Endothelial cell of umbilical vein (primary cell): ENCODE results near the gene SUCLG1. TPM values are rescaled to one million over a fixed set of nuclear protein-coding genes. Genes with fewer than 3 reads are reported as not detected.

ENCODE experiments used
- BruUV-seq: library from RNA; stranded (reverse); fragments of 400-500 nt; replicated peaks from 2 replicates; lab custom pipeline; 2021; lab: Mats Ljungman, UMichigan
- CTCF ChIA-PET: fragments of 300-600, 350-600 bp; sonication (Branson Sonifier 250); formaldehyde crosslinking; loops from one replicate; lab custom pipeline; 2021; ENCODE audit warnings: antibody characterized with exemption, inconsistent platforms; lab: Charles Lee
- POLR2A ChIA-PET: fragments of 300-600, 350-600 bp; sonication (Branson Sonifier 250); formaldehyde crosslinking; loops from one replicate; lab custom pipeline; 2021; ENCODE audit warnings: antibody characterized with exemption, inconsistent platforms; lab: Charles Lee
- DNase-seq: peaks from one replicate; pipeline ENCODE4 v3.0.0-alpha.2; 2011; ENCODE audit warnings: low read depth, low spot score
- FAIRE-seq: peaks from 2 replicates; lab custom pipeline; 2011; peaks lifted over from hg19 to GRCh38; lab: Jason Lieb, UNC
- H2AFZ ChIP-seq: 2 replicates; pipeline ENCODE4 v1.6.0; 2012; ENCODE audit warnings: low read depth, low read length, control low read depth, inconsistent platforms
- H3K27ac ChIP-seq: 2 replicates; pipeline ENCODE4 v1.5.1; 2011; ENCODE audit warnings: low read depth, mild to moderate bottlenecking, control low read depth, low read length, moderate library complexity; ENCODE audit not compliant: insufficient read depth
- H3K27me3 ChIP-seq, 2 experiments: 2 replicates each; pipeline versions ENCODE4 v1.6.0 to v1.6.1; 2011; ENCODE audit warnings: low read length in 2 of 2, mixed read lengths in 1 of 2; ENCODE audit not compliant: control insufficient read depth in 2 of 2, insufficient read depth in 2 of 2
- H3K36me3 ChIP-seq, 2 experiments: 2 replicates in 1 of 2; 3 replicates in 1 of 2; pipeline ENCODE4 v1.5.1; 2011; ENCODE audit warnings: low read length in 2 of 2, mild to moderate bottlenecking in 1 of 2, moderate library complexity in 1 of 2; ENCODE audit not compliant: control insufficient read depth in 2 of 2, insufficient read depth in 2 of 2; ENCODE audit errors: extremely low read depth in 1 of 2
- H3K4me1 ChIP-seq: 3 replicates; pipeline ENCODE4 v1.5.1; 2011; ENCODE audit warnings: mild to moderate bottlenecking, low read length; ENCODE audit not compliant: control insufficient read depth, insufficient read depth; ENCODE audit errors: extremely low read depth
- H3K4me2 ChIP-seq: 2 replicates; pipeline ENCODE4 v1.6.1; 2011; ENCODE audit warnings: low read length, control low read depth, mixed read lengths; ENCODE audit not compliant: insufficient read depth
- H3K4me3 ChIP-seq, 3 experiments: fragments of 200-600 bp in 1 of 3; sonication (generic), shearing (Covaris generic) in 1 of 3; replicated peaks in 1 of 3; 2 replicates each; pipeline ENCODE4 v1.5.1; 2011 to 2016; ENCODE audit warnings: control low read depth in 3 of 3, low read length in 3 of 3, mild to moderate bottlenecking in 2 of 3, inconsistent platforms in 1 of 3, low read depth in 1 of 3, moderate library complexity in 1 of 3; ENCODE audit not compliant: insufficient read depth in 1 of 3
- H3K79me2 ChIP-seq: 2 replicates; pipeline ENCODE4 v1.6.0; 2012; ENCODE audit warnings: low read length, inconsistent platforms; ENCODE audit not compliant: control insufficient read depth, insufficient read depth
- H3K9ac ChIP-seq: replicated peaks from 2 replicates; pipeline ENCODE3; 2011; ENCODE audit warnings: low read length, control low read depth; ENCODE audit not compliant: insufficient read depth; ENCODE audit errors: extremely low read depth
- H3K9me1 ChIP-seq: replicated peaks from 3 replicates; pipeline ENCODE4 v1.6.0; 2011; ENCODE audit warnings: mild to moderate bottlenecking, low read length; ENCODE audit not compliant: control insufficient read depth, insufficient read depth; ENCODE audit errors: extremely low read depth
- H3K9me3 ChIP-seq: replicated peaks from 2 replicates; pipeline ENCODE4 v1.5.1; 2012; ENCODE audit warnings: low read length, inconsistent platforms; ENCODE audit not compliant: control insufficient read depth, insufficient read depth
- H4K20me1 ChIP-seq: replicated peaks from 2 replicates; pipeline ENCODE3; 2011; ENCODE audit warnings: mild to moderate bottlenecking, low read length; ENCODE audit not compliant: control insufficient read depth, insufficient read depth; ENCODE audit errors: extremely low read depth
- CTCF ChIP-seq, 2 donors: IDR thresholded peaks; 1 replicate in 1 of 2; 2 replicates in 1 of 2; pipeline ENCODE4 v1.5.1; 2011; ENCODE audit warnings: low read length in 2 of 2, mild to moderate bottlenecking in 2 of 2, moderate library complexity in 2 of 2, control low read depth in 1 of 2, inconsistent platforms in 1 of 2, low read depth in 1 of 2; ENCODE audit not compliant: insufficient read depth in 1 of 2; ENCODE audit errors: extremely low read depth in 1 of 2
- FOS ChIP-seq: IDR thresholded peaks from 2 replicates; pipeline ENCODE4 v1.6.1; 2011; ENCODE audit warnings: mild to moderate bottlenecking, low read length, moderate library complexity, borderline replicate concordance; ENCODE audit not compliant: insufficient read depth
- JUN ChIP-seq: IDR thresholded peaks from 2 replicates; pipeline ENCODE4 v1.6.1; 2011; ENCODE audit warnings: borderline replicate concordance, low read depth; ENCODE audit not compliant: insufficient read length, insufficient read depth
- MAX ChIP-seq: IDR thresholded peaks from 2 replicates; pipeline ENCODE4 v1.6.1; 2011; ENCODE audit not compliant: insufficient read depth, insufficient read length
- MYC ChIP-seq: IDR thresholded peaks from one replicate; pipeline ENCODE4 v1.6.1; 2011; ENCODE audit warnings: mild to moderate bottlenecking, low read depth, low read length
- POLR2AphosphoS5 ChIP-seq: IDR thresholded peaks from 2 replicates; pipeline ENCODE4 v1.6.1; 2012; ENCODE audit warnings: low read depth, mild to moderate bottlenecking, control low read depth, low read length, moderate library complexity; ENCODE audit not compliant: insufficient read depth
- dilution Hi-C: fragments of 300-500 bp; cut with MboI; formaldehyde crosslinking; loops from one replicate; pipeline ENCODE4 v1.15.0; 2019; ENCODE audit warnings: low sequenced_read_pairs; ENCODE audit not compliant: extremely low pct_ligation_motif_present
- intact Hi-C: fragments of 100-400 bp; cut with micrococcal nuclease; formaldehyde crosslinking; loops from one replicate; pipeline ENCODE4 v1.10.0; 2022
- polyA plus RNA-seq, 4 experiments: library from polyadenylated mRNA; depleted of rRNA in 3 of 4; stranded (reverse) in 3 of 4; unstranded in 1 of 4; fragments of >200 nt; gene quantifications; 2 replicates each; pipeline versions ENCODE4 v1.2.1 to v1.2.3, GENCODE V29; 2011 to 2012; ENCODE audit warnings: missing spikeins in 1 of 4
- total RNA-seq: library from RNA; stranded (reverse); gene quantifications from 2 replicates; pipeline ENCODE4 v1.2.3, GENCODE V29; 2021

SUCLG1 gene
- total and polyA plus RNA-seq, 2 donors (not counting 3 experiments of a cell fraction or from before 2014, with no cell fraction given) = 31.7 to 59.2 TPM

- no peaks in the 10 kb centered on the region for H3K9me3 ChIP-seq
- H3K27ac ChIP-seq = no peak overlapping the region
- no peaks in the 10 kb centered on the region for H4K20me1 ChIP-seq
- H3K9me1 ChIP-seq = no peaks in the 10 kb centered on the region
- no peaks in the 10 kb centered on the region for H3K4me1 ChIP-seq
- no peak overlapping the region for H2AFZ ChIP-seq
- intact Hi-C loops = no loop called here
- H3K27me3 ChIP-seq = no peaks in the 10 kb centered on the region
- H3K9ac ChIP-seq = no peak overlapping the region
- dilution Hi-C loops = no loop called here
- no peak for TF ChIP-seq POLR2AphosphoS5
- no peak for TF ChIP-seq MAX
- no TSS peak for BruUV-seq
- FAIRE-seq = no peak
- peaks cover 41% of the 10 kb centered on the region for H3K79me2 ChIP-seq
- ChIA-PET CTCF (no interaction called here), POLR2A (no interaction called here)
- no peak for DNase-seq
- no peak overlapping the region for H3K4me3 ChIP-seq
- H3K36me3 ChIP-seq = no peaks in the 10 kb centered on the region
- H3K4me2 ChIP-seq = no peak overlapping the region
Measured at GRCh38 chr2:84451579-84451978, 7.5 kb downstream of the SUCLG1 start.

DNA sequence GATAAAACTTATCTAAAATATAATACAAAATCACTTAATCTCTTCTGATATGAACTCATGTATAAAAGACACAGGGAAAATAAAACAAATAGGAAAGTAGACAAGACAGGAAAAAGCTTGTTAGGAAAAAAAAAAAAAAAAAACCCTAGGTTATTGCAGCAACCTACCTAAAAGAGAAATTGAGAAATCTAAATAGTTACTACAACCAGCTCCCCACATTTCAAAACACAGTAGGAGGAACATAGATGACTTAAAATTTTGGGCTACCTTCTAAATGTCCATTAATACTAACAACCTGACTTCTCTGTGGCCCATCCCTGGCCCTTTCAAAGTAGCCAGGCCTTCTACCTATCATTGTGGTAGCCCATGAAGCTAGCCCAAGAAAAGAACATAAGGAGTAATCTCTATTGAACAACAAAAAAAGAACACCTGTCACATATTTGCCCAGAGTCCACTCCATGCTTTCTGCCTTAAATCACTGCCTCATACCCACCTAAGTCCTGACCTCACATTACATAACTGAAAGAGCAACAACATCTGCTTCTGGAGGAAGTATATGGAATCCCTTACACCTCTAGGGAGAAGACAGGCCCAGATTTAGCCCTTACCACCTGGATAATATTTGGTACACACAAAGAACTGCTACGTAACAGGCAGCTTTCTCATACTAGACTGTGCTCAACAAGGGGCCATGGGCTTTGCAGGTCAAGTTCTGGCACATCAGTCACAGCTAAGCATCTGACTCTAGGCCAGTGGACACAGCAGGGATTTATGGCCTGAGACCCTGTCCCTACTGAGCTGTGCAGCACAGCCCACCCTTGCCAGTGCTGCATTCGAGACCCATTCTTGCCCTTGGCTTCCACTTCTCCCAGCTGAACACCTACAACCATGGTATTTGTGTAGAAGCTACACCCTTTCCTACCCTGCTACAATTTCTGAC lies 8.5 kb downstream of the SUCLG1 start:
- H3K36me3 ChIP-seq = peaks cover 0 to 2% of the 10 kb centered on the region in 2 experiments
- no peaks in the 10 kb centered on the region for H3K9me1 ChIP-seq
- H2AFZ ChIP-seq = no peak overlapping the region
- no peaks in the 10 kb centered on the region for H3K9me3 ChIP-seq
- no peaks in the 10 kb centered on the region for H3K4me1 ChIP-seq
- no peak overlapping the region for H3K4me2 ChIP-seq
- intact Hi-C loops = no loop called here
- ChIA-PET POLR2A (no interaction called here), CTCF (interaction anchor here (1.1 kb wide), 1 partner anchor 26 kb away, joined by 3 read pairs; no protein-coding TSS in a partner anchor)
- H3K27ac ChIP-seq = no peak overlapping the region
- no TSS peak for BruUV-seq
- DNase-seq (no peak), FAIRE-seq (no peak)
- H4K20me1 ChIP-seq = no peaks in the 10 kb centered on the region
- dilution Hi-C loops = no loop called here
- H3K79me2 ChIP-seq = peaks cover 35% of the 10 kb centered on the region
- H3K9ac ChIP-seq = no peak overlapping the region
- no peak overlapping the region for H3K4me3 ChIP-seq
- TF ChIP-seq POLR2AphosphoS5 (no peak), JUN (no peak), MAX (no peak), FOS (no peak), CTCF (IDR thresholded peaks at IDR 0.05; ENCODE audit: extremely low read depth in 1 of 2, insufficient read depth in 1 of 2, low read depth in 1 of 2, low read length in 2 of 2) (no peak), MYC (no peak)
- H3K27me3 ChIP-seq = no peaks in the 10 kb centered on the region
